GM19035 (cell line): ENCODE measurements around the gene RCBTB1.
"Not testable (repeated sequence)": the region's sequence is repeated elsewhere in the genome, so short reads cannot be mapped to it uniquely, and the experiment has no call there.

Experiments
- ATAC-seq: cut with Tn5 transposase; IDR thresholded peaks from one replicate; pipeline ENCODE4 v1.9.1; 2021; ENCODE audit not compliant: unreplicated experiment

The RCBTB1 gene

DNA sequence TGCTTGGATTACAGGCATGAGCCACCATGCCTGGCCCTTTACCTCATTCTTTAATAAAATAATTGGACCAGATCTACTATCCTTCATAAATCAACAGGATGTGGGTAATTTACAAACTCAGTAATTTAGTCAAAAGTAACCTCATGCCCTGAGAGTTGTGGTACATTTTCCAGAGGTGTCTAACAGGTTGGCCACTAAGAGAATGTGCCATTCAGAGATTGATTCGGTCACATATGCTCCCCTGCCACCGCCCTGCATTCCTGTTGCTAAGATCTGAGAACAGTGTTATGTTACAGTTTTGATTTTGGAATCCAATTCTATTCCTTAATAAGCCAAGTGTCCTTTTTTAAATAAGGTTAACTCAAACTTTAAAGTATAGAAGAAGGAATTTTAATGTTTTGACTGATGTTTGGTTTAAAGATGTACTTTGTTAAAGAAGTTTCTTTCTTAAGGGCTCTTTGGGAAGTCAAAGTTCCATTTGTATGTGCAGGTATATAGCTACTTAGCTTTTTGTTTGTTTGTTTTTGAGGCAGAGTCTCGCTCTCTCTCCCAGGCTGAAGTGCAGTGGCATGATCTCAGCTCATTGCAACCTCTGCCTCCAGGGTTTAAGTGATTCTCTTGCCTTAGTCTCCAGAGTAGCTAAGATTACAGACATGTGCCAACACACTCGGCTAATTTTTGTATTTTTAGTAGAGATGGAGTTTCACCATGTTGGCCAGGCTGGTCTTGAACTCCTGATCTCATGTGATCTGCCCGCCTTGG, 60.4 kb downstream of the RCBTB1 start:
- no peak for ATAC-seq

DNA sequence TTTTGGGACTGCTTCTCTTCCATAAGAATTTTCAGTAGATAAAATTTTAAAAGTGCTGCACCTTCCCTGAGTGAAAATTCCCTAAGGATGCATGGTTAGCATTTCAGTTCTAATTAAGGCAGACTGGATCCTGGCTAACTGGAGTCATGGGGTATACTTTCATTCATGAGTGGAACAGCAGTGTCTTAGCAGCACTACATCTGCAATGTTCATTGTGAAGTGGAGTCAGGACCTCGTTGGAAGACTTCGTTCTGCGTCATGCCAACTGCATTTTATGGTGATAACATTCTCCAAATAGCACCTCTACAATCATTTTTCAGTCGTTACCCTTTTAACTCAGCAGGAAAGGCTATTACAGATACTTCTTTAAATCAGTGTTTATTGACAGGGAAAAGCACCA, 64.1 kb downstream of the RCBTB1 start:
- no peak for ATAC-seq

DNA sequence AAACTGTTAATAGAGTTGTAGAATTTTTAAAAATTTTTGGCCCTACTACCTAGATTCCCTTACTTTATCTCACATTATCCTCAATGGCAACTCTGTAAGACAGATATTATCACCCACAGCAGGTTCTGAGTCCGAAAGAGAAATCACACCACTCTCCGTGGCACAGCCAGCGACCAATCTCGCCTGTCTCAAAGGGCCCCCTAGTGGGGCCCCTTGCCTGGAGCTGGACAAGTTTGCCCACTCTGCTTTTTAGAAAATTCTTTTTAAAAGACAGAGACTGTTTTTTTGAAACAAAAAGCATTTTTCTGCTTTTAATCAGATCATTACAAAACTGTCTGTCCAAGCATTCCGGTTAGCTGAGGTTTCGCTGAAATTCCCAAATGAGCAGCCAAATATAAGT, 67.9 kb downstream of the RCBTB1 start:
- ATAC-seq = no peak

DNA sequence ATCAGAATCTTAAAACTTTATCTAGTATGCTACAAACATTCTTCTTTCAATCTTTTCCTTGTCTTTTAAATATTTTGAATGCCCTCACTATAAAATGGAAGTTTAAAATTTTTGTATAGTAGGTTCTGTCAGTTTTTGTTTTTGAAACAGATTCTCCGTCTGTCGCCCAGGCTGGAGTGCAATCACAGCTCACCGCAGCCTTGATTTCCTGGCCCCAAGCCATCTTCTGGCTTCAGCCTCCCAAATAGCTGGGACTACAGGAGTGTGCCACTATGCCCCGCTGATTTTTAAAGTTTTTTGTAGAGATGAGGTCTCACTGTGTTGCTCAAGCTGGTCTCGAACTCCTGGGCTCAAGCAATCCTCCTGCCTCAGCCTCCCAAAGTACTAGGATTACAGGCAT, 68.9 kb downstream of the RCBTB1 start:
- ATAC-seq = no peak

DNA sequence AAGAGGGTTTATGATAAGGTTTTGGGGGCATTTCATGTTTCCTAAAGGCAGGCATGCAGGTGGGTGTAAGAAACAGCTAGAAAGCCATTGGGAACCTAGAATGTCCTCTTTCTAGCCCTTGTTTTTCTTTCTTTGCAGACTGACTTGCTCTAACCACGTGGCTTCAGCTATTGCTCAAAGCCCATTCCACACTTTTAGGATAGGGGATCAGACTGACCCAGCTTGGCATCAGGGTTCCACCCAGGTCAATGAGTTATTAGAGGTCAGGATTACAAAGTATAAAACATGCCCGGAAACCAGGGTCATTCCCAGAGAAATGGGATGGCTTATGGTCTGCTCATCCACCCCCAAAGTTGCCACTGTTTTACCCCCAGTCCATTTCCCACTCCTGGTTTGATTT, 72.8 kb downstream of the RCBTB1 start:
- no peak for ATAC-seq

DNA sequence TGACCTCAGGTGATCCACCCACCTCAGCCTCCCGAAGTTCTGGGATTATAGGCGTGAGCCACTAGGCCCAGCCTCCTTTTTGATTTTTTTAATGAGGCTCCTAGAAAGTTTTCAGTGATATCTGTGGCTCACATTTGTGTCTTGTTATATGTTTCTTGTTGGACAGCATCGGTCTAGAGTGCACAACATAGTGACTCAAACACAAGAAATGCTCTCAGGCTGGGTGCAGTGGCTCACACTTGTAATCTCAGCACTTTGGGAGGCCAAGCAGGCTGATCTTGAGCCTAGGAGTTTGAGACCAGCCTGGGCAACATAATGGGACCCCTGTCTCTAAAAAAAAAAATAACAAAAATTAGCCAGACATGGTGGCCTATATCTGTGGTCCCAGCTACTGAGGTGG, 81.4 kb downstream of the RCBTB1 start:
- ATAC-seq = no peak

DNA sequence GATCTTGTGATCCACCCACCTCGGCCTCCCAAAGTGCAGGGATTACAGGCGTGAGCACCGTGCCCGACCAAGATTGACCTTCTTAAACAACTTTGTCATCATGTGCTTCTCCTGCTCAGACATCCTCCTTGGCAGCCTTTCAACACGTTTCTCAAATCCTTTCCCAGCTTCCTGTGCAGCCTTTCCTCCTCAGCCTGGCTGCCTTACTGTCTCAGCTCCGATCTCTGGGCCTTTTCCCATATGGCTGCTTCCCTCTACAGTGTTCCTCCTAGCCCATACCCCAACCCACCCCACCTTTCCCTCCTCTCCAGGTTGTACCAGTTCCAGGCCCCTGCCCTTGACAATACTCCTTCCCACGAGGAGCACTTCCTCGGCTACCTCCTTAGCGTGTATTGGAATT, 82.4 kb downstream of the RCBTB1 start:
- no peak for ATAC-seq

DNA sequence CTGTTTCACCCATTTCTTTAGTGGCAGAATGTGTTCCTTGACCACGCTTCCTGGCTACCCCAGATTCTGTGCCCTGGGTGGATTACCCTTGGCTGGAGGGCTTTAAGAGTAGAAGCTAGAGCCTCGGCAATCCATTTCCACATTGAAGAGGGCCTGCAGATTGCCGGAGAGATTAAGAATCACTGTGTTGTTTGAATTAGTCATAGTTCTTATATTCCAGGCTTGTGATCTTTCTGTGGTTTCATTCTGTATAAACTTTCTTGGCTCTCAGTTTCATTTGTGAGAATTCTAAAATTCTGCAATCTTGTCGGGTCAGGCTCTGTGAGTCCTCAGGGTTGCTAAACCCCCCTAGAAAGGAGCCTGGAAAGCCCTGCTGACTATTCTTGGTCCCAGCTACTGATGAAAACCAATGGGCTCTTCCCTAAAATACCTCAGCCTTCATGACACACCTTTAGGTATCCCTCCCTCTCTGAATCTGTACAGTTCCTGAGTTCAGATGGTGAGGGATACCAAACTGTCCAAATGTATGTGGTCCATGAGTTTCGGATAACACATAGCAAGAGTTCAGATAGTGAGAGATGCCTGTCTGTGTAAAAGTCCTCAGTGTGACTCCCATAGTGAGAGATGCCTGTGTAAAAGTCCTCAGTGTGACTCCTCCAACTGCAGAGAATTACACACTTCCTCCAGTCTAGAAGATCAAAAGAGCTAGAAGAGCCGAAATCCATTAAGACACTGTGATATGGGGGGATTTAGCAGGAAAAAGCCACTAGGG, 85.3 kb downstream of the RCBTB1 start:
- no peak for ATAC-seq

DNA sequence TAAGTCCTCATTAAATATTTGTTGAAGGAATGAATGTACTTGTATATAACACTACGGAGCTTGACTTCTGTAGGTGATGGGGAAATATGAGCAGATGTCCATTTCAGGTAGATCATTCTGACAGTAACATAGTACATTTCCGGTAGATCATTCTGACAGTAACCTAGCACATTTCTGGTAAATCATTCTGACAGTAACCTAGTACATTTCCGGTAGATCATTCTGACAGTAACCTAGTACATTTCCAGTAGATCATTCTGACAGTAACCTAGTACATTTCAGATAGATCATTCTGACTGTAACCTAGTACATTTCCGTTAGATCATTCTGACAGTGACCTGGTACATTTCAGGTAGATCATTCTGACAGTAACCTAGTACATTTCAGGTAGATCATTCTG, 87.2 kb downstream of the RCBTB1 start:
- ATAC-seq = no peak

DNA sequence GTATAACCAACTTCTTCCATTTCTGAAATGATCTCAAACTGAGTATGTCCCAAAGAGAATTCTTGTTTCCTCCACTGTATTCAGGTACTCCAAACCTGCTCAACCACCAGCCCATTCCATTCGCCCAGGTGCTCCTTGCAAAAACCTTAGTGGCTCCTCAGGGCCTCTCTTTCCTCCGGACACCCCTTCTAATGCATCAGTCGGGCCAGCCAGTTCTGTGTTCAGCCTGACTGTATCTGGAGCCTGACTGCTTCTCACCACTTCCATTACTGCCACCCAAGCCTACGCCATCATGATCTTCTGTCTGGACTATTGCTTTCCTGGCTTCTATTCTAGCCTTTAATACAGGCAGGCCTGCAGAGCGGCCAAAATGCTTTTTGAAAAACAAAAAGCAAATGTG, 88.1 kb downstream of the RCBTB1 start:
- ATAC-seq = no peak

DNA sequence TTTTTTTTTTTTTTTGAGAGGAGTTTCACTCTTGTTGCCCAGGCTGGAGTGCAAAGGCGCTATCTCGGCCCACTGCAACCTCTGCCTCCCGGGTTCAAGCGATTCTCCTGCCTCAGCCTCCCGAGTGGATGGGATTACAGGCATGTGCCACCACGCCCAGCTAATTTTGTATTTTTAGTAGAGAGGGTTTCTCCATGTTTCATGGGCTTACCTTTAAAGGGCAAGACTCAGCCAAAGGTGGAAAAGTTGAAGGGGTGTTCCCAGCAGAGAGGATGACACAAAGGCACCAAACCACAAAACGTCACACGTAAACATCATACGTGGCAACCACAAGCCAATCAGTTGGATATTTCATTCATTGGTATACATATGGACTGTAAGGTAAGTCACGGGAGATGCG, 88.5 kb downstream of the RCBTB1 start:
- ATAC-seq = not testable (repeated sequence)

DNA sequence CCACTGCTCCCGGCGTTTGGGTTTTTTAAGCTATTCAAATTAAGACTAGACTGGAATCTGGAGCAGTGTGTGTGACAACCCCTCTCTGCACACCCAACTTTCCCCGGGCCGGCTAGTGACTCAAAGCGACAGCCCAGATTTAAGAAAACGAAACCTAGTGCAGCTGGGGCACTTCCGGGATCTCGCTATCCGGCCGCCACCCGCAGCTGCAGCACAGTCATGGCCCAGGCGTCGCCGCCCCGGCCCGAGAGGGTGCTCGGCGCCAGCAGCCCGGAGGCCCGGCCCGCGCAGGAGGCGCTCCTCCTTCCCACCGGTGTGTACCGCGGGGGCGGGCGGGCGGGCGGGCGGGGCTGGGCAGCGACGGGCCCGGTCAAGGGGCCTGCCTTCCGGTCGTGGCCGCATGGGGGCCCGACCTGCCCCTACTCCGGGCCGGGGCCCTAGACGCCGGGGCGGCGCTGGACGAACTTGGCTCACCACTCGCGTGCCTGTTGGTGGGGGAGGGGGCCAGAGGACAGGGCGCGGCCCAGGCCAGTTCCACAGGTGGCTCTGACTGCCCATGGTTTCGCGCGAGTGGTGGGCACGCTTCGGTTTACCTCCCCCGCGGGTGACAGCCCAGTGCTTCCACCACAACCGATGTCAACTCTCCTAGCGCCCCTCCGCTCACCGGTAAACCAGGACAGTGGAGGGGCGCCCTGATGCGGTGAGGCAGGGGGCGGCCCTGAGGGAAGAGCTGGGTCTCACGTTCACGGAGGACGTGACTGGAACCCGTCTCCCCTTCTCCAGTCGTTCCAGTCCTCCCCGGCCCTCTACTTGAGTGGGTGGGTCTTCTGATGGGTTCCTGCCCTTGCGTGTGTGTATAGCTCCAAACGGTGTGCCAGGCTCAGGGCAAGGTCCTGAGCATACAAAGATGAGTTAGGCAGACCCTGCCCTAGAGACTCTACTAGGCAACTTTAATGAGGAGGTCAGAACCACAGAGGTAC, 89.3 kb downstream of the RCBTB1 start, which contains the start of gene PHF11:
Gene PHF11 (plus strand): TSS at position 171 of the 980 bp plus-strand sequence. CDS start 49 bp downstream, at position 220.
- ATAC-seq = peak; percentile 84

DNA sequence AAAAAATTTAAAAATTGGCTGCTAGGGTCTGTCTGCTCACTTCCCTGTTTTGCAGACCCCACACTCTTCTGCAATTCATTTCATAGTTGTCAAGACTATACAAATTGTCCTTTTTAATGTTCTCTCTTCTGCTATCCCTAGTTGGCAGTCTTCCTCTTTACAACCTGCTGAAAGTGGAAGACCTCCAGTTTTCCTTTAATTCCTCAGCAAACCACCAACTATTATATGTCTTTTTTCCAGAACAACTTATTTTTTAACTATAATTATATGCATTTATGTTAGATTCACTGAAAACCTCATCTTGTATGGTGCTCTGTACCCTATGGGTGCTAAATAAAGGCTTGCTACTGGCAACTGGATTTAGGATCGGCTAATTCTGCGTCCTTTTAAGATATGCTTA, 90.7 kb downstream of the RCBTB1 start:
- ATAC-seq = no peak

DNA sequence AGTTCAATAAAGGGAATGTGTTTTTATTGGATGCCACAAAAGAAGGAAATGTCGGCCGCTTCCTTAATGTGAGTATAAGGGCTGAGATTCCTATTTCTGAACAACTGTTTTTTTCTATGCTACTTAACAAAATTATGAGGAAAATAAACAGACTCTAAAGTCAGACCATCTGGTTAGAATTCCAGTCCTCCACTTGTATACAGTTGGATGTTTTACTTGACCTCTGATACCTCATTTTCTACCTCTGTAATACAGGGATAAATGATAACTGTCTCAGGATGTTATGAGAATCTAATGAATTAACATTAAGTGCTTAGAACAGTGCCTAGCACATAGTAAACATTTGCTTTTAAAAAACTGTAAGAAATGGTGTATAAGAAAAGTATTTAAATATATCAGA, 96.8 kb downstream of the RCBTB1 start:
- ATAC-seq = no peak
